GM12872 (cell line): ENCODE data around the gene KCNAB1.

Source experiments
- TF ChIP-seq, protein P1 (sequence below): IDR thresholded peaks from 3 replicates; pipeline ENCODE4 v1.5.1; 2011; ENCODE audit warnings: low read depth, mild to moderate bottlenecking, low read length, moderate library complexity; ENCODE audit not compliant: insufficient read depth

KCNAB1 gene

DNA sequence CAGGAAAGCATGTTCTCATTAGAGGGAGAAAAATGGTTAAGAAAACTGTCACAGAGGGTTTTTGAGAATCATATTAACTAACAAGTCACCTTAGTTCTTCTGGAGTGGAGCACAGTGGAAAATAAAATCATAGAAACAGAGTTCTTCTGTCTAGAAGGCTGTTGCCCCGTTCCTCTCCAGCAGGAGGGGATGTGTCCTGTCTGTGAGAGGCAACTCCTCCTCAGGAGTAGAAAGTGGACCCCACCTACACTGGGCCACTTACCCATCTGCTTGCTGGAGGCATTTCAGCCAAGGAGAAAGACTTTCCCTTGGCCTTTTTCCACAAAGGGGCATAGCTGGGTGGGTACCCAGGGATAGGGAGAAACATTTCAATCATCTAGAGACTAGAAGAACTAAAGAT, 327.9 kb downstream of the KCNAB1 start:
- TF ChIP-seq, protein P1, sequence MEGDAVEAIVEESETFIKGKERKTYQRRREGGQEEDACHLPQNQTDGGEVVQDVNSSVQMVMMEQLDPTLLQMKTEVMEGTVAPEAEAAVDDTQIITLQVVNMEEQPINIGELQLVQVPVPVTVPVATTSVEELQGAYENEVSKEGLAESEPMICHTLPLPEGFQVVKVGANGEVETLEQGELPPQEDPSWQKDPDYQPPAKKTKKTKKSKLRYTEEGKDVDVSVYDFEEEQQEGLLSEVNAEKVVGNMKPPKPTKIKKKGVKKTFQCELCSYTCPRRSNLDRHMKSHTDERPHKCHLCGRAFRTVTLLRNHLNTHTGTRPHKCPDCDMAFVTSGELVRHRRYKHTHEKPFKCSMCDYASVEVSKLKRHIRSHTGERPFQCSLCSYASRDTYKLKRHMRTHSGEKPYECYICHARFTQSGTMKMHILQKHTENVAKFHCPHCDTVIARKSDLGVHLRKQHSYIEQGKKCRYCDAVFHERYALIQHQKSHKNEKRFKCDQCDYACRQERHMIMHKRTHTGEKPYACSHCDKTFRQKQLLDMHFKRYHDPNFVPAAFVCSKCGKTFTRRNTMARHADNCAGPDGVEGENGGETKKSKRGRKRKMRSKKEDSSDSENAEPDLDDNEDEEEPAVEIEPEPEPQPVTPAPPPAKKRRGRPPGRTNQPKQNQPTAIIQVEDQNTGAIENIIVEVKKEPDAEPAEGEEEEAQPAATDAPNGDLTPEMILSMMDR, result peak; percentile 62

DNA sequence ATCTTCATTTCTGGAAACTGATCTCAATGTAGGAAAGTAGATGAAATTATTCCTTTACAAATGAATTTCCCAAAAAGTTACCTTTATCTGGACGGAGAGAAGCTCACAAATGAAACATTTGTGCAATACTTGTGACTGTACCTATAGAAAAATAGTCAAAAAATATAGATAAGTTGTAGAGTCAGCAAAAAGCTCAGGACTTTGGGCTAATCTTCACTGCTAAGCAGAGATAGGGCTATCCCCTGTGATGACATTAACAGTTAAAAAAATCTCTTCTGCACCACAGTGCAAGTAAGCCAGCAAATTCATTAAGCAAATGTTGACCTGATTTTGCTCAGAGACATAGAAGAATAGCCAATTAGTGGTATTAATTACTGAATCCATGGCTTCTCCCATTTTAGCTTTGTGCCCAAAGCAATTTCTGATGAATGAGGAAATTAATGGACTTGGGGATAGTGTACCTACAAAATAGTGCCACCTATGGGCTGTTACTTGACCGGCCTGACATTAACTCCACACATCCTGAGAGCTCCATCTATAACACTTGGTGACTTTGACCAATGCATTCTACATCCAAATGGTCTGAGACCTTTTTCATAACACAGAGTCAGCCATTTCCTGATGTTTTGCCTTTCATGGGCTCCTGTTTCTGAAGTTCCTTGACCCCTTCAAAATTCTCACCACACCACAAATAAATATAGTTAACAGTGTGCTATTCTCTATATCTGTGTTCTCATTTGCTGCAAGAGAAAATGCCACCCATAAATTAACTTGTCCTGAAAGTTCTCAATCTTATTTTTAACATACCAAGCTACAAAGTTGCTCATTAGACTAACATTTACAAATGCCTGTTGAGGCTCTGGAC, 329.6 kb downstream of the KCNAB1 start:
- TF ChIP-seq, protein P1, result peak; percentile 73

DNA sequence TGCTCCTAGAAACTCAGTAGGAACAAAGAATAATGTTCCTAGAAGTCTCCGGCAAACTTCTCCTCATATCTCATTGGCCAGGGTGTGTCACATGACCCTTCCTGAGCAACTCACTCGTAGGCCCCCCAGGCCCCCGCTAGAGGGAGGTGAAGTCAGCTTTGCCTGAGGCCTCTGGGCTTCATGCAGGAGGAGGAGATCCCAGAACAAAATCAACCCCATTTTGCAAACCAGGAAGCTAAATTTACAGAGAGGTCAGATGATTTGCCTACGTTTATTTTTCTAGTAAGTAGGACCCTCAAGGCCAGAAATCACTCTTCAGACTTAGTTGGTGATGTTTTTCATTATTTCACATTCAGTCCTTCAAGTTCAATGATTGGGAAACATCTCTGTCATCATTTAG, 335.5 kb downstream of the KCNAB1 start:
- TF ChIP-seq, protein P1, result peak; percentile 24; the same call in 1 of the 3 replicates

GRCh38 chr3:156456771-156457224, 336.4 kb downstream of the KCNAB1 start:
- TF ChIP-seq, protein P1, result no peak

DNA sequence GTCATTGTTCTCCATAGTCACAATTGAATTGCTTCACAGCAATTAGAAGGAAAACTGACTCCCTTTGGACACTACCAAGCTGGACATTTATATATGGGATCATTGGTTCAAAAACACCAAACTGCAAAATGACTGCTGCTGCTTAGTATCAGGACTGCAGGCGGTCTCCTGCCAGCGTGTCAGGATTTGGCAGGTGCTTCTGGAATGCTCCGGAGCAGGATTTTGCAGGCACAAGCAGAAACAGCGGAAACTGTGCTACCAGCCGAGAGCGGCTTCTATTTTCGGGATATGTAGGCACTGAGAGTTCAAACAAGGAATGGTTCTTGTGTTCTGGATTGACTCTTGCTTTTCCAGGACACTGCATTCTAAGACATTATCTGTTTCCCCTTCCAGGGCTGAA, 339.1 kb downstream of the KCNAB1 start:
- TF ChIP-seq, protein P1, result no peak

GRCh38 chr3:156460206-156460611, 339.8 kb downstream of the KCNAB1 start:
- TF ChIP-seq, protein P1, result no peak

GRCh38 chr3:156461889-156462288, 341.5 kb downstream of the KCNAB1 start:
- TF ChIP-seq, protein P1, result no peak
